Fibroblast of skin of left quadriceps (primary cell): ENCODE measurements around the gene ZBTB4.
"Not testable (repeated sequence)": the region's sequence is repeated elsewhere in the genome, so short reads cannot be mapped to it uniquely, and the experiment has no call there.

Source experiments
- DNase-seq, 2 experiments: peaks; one replicate each; pipeline ENCODE4 v3.0.0-alpha.2; 2013; ENCODE audit warnings: low read depth in 2 of 2

Gene ZBTB4

DNA sequence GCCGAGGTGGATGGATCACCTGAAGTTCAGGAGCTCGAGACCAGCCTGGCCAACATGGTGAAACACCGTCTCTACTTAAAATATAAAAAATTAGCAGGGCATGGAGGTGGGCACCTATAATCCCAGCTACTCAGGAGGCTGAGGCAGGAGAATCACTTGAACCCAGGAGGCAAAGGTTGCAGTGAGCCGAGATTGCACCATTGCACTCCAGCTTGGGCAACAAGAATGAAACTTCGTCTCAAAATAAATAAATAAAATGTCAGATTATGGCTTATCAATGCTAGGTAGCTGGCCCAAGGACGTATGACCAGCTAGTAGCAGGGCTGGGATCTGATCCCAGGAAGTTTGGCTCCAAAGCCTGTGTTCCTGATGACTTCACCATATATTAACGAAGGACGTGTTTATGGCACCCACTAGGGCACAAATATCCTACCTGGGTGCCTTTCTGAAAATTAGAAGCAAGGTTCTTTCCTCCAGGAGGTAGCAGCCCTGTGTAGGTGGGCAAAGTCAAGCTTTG, 8.9 kb downstream of the ZBTB4 start:
- DNase-seq, result not testable (repeated sequence)

- not testable (repeated sequence) for DNase-seq
Observed at GRCh38 chr17:7469843-7470242, 9.6 kb downstream of the ZBTB4 start.

GRCh38 chr17:7468804-7469389, 10.5 kb downstream of the ZBTB4 start:
- DNase-seq, result no peak

DNA sequence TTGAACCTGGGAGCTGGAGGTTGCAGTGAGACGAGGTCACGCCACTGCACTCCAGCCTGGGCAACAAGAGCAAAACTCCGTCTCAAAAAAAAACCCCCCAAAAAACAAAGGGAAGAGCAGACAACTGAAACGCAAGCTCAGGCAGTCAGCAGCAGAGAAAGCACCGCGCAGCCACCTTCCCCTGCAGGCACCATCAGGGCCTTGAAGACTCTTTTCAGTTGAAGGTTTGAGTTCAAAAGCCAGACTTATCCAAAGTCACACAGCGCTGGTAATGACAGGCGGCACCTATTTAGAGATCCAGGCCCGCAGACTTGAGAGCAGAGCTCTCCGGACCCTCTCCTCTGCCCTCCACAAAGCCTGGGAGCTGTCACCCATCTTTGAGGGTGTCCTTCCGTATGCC, 11.1 kb downstream of the ZBTB4 start:
- DNase-seq, result no peak

GRCh38 chr17:7467498-7467897, 11.9 kb downstream of the ZBTB4 start:
- no peak for DNase-seq

- DNase-seq, result no peak
Observed at GRCh38 chr17:7466639-7467341, 12.6 kb downstream of the ZBTB4 start.

- DNase-seq, result no peak
Observed at GRCh38 chr17:7466318-7466638, 13.2 kb downstream of the ZBTB4 start.

GRCh38 chr17:7465597-7466275, 13.7 kb downstream of the ZBTB4 start:
- DNase-seq, result no peak

DNA sequence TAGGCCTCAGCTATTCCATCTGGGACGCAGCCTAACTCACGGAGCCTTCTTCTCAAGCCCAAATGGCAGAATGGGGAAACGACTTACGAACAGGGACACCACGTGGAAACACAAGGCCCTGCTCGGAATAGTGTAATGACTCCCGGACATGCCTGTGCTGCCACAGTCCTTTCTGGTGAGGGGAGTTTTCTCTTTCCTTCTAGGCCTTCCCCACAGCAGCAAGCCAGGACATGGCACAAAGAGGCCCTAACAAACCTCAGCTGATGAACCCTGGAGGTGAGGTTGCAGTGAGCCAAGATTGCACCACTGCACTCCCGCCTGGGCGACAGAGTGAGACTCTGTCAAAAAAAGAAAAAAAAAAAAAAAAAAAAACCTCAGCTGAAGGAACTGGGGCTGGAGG, 15.3 kb downstream of the ZBTB4 start:
- DNase-seq, result no peak

- DNase-seq, result no peak
Observed at GRCh38 chr17:7463372-7463846, 16.0 kb downstream of the ZBTB4 start.

GRCh38 chr17:7462474-7463371, 16.7 kb downstream of the ZBTB4 start:
- no peak for DNase-seq

GRCh38 chr17:7460850-7461660, 18.4 kb downstream of the ZBTB4 start:
- DNase-seq, result no peak

- no peak for DNase-seq
Observed at GRCh38 chr17:7459961-7460545, 19.4 kb downstream of the ZBTB4 start.

- no peak for DNase-seq
Observed at GRCh38 chr17:7448461-7448860, 31.0 kb downstream of the ZBTB4 start.

GRCh38 chr17:7445619-7445968, 33.8 kb downstream of the ZBTB4 start:
- no peak for DNase-seq

- DNase-seq, result no peak
Observed at GRCh38 chr17:7444682-7445618, 34.5 kb downstream of the ZBTB4 start, which contains the start of gene CHRNB1. TSS of gene CHRNB1 (plus strand) at chr17:7445061. CDS start at chr17:7445128, 67 bp downstream.

DNA sequence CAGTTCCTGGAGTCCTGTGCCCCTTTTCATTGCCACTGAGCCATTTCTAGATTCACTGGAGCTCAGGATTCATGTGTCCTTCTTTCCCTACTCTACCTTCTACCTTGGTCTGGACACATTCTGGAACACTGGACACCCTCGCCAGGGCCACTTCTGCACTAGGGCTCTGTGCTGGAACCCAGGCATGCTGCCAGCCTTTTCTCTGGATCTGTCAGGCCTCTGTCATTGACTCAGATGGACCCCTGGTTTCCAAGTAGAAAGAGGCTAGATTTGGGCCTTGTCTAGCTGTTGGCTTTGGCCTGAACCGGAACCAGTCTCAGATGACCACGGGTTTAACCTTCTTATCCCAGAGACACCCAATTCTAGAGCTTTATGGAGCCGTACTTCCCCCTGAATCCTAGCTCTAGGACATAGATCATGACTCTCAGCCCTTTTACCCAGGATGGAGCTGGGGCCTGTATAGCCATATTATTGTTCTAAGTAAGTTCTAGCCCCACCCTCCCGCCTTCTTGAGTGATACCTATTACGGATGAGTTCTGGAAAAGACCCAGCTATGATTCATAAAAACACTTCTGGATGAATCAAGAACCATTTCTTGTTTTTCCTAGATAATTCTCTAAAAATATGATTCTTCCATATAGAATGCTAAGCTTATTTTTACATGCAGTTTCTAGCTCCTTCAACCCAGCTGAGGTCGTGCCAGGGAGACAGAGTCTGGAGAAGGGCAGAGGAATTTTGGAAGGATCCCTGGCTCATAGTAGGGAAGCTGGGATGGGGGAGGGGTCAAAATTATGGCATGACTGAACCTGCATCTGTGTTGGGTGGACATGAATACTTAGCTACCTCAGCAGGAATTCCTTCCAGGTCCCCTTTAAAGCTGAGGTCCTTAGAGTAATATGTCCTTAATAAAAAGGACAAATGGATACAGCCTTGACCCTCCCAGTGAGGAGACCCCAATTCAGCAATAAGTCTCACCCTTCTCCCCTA, 35.6 kb downstream of the ZBTB4 start:
- DNase-seq, result no peak

GRCh38 chr17:7442142-7442541, 37.3 kb downstream of the ZBTB4 start:
- DNase-seq, result no peak
